SU-DHL-6 (cell line): Measurements from ENCODE around the gene MPHOSPH9.
"Not testable (repeated sequence)": the region's sequence is repeated elsewhere in the genome, so short reads cannot be mapped to it uniquely, and the experiment has no call there.

Experiments used
- H2AFZ ChIP-seq: fragments of 200-600 bp; sonication (generic); 2 replicates; pipeline ENCODE4 v1.6.1; 2014; ENCODE audit warnings: low read depth, mild to moderate bottlenecking, moderate library complexity, mixed read lengths, antibody characterized with exemption, low read length; ENCODE audit not compliant: severe bottlenecking
- H3F3A ChIP-seq: fragments of 200-600 bp; shearing (Covaris generic); 2 replicates; pipeline ENCODE4 v1.6.0; 2016; ENCODE audit warnings: antibody characterized with exemption, mild to moderate bottlenecking; ENCODE audit not compliant: insufficient read depth
- H3K27ac ChIP-seq: fragments of 200-600 bp; sonication (generic); 2 replicates; pipeline ENCODE4 v1.5.1; 2016; ENCODE audit warnings: low read depth, mild to moderate bottlenecking, low read length, moderate library complexity, mixed read lengths
- H3K27me3 ChIP-seq: fragments of 200-600 bp; sonication (generic), shearing (Covaris generic); 2 replicates; pipeline ENCODE4 v1.6.0; 2014; ENCODE audit warnings: mild to moderate bottlenecking, low read length
- H3K36me3 ChIP-seq: fragments of 200-600 bp; sonication (generic); 2 replicates; pipeline ENCODE4 v1.6.1; 2014; ENCODE audit warnings: mild to moderate bottlenecking, low read length, mixed read lengths
- H3K4me2 ChIP-seq: fragments of 300-600, 200-600 bp; shearing (Covaris generic), sonication (generic); 2 replicates; pipeline ENCODE4 v1.6.0; 2014; ENCODE audit warnings: low read length, low read depth, mild to moderate bottlenecking; ENCODE audit not compliant: poor library complexity, severe bottlenecking
- H3K4me3 ChIP-seq: fragments of 200-600 bp; sonication (generic); 2 replicates; pipeline ENCODE4 v1.5.1; 2014; ENCODE audit warnings: antibody characterized with exemption, low read length, mild to moderate bottlenecking, mixed read lengths; ENCODE audit not compliant: insufficient read depth, poor library complexity, severe bottlenecking
- H3K79me2 ChIP-seq: fragments of 200-600 bp; sonication (generic); 2 replicates; pipeline ENCODE4 v1.6.1; 2014; ENCODE audit warnings: mild to moderate bottlenecking, low read length, moderate library complexity; ENCODE audit not compliant: insufficient read depth
- H3K9ac ChIP-seq: fragments of 200-600 bp; sonication (generic); 2 replicates; pipeline ENCODE4 v1.7.0; 2014; ENCODE audit warnings: mild to moderate bottlenecking, low read length
- H3K9me2 ChIP-seq: fragments of 200-600 bp; sonication (generic); replicated peaks from 2 replicates; pipeline ENCODE4 v1.6.1; 2014; ENCODE audit warnings: low read length; ENCODE audit not compliant: insufficient read depth
- H3K9me3 ChIP-seq: fragments of 200-600 bp; sonication (generic); 2 replicates; pipeline ENCODE4 v1.6.1; 2014; ENCODE audit warnings: low read length, mixed read lengths; ENCODE audit not compliant: insufficient read depth
- H4K20me1 ChIP-seq: fragments of 200-600 bp; sonication (generic); 2 replicates; pipeline ENCODE4 v1.6.1; 2014; ENCODE audit warnings: low read depth, mild to moderate bottlenecking, antibody characterized with exemption, low read length, moderate library complexity, mixed read lengths
- CTCF ChIP-seq: fragments of 200-600 bp; sonication (generic); IDR thresholded peaks from one replicate; pipeline ENCODE4 v1.5.1; 2017; ENCODE audit warnings: antibody characterized with exemption, mild to moderate bottlenecking, low read length, moderate library complexity; ENCODE audit not compliant: insufficient read depth, poor library complexity, severe bottlenecking
- EZH2phosphoT487 ChIP-seq: fragments of 200-600 bp; sonication (generic), shearing (Covaris generic); conservative IDR thresholded peaks from 2 replicates; pipeline ENCODE4 v1.6.1; 2018; ENCODE audit warnings: mild to moderate bottlenecking, antibody characterized with exemption, low read length, moderate library complexity, mixed read lengths

MPHOSPH9 gene

GRCh38 chr12:123251403-123252076 lies 18.6 kb upstream of the MPHOSPH9 start:
- Histone ChIP-seq H3K36me3 (peaks cover 4% of the 10 kb centered on the region; the same call in 1 of the 2 replicates), H3K9me3 (no peaks in the 10 kb centered on the region), H3K4me3 (no peak overlapping the region), H3K27me3 (no peaks in the 10 kb centered on the region), H3K9ac (no peak overlapping the region), H2AFZ (no peak overlapping the region), H3K9me2 (no peaks in the 10 kb centered on the region), H3K4me2 (no peak overlapping the region), H4K20me1 (no peaks in the 10 kb centered on the region; the same call in 1 of the 2 replicates), H3F3A (peaks cover under 1% of the 10 kb centered on the region; the same call in 1 of the 2 replicates), H3K79me2 (peaks cover 59% of the 10 kb centered on the region), H3K27ac (no peak overlapping the region)
- TF ChIP-seq EZH2phosphoT487: no peak
- TF ChIP-seq CTCF: no peak

- Histone ChIP-seq H3K9ac (no peak overlapping the region), H3K27ac (no peak overlapping the region), H3K4me3 (no peak overlapping the region), H3K79me2 (peaks cover 66% of the 10 kb centered on the region), H3K27me3 (no peaks in the 10 kb centered on the region), H3F3A (no peaks in the 10 kb centered on the region), H3K4me2 (no peak overlapping the region), H3K9me3 (no peaks in the 10 kb centered on the region), H3K36me3 (no peaks in the 10 kb centered on the region; the same call in 1 of the 2 replicates), H4K20me1 (no peaks in the 10 kb centered on the region; the same call in 1 of the 2 replicates), H2AFZ (no peak overlapping the region), H3K9me2 (no peaks in the 10 kb centered on the region)
- TF ChIP-seq EZH2phosphoT487 (no peak), CTCF (no peak)
These were observed 17.8 kb upstream of the MPHOSPH9 start for GRCh38 chr12:123250471-123251383.

- H3F3A ChIP-seq, H4K20me1 ChIP-seq, H3K36me3 ChIP-seq, H3K9ac ChIP-seq, H2AFZ ChIP-seq, H3K27me3 ChIP-seq, H3K27ac ChIP-seq, H3K4me2 ChIP-seq, H3K9me3 ChIP-seq, H3K9me2 ChIP-seq, H3K4me3 ChIP-seq: not testable (repeated sequence)
- peaks cover 80% of the 10 kb centered on the region for H3K79me2 ChIP-seq
These were observed 16.2 kb upstream of the MPHOSPH9 start for GRCh38 chr12:123248996-123249741.

- not testable (repeated sequence) for H2AFZ ChIP-seq, H3K9me2 ChIP-seq, H3K27ac ChIP-seq, H3K4me3 ChIP-seq, H3K4me2 ChIP-seq, H3K9me3 ChIP-seq, H3K27me3 ChIP-seq, H3K9ac ChIP-seq, H3K36me3 ChIP-seq, H4K20me1 ChIP-seq, H3F3A ChIP-seq
- peaks cover 81% of the 10 kb centered on the region for H3K79me2 ChIP-seq
These were observed 15.2 kb upstream of the MPHOSPH9 start for GRCh38 chr12:123248129-123248528.
